Suppressor macrophage treated with lipopolysaccharide for 1 hour (primary cell): ENCODE measurements around the gene RBM12.
A peak's percentile ranks its signal among the peaks of the same experiment; 100 is the strongest.

Experiments used
- DNase-seq, 3 donors: peaks; one replicate each; pipeline ENCODE4 v3.0.0-alpha.2; 2020 to 2022

RBM12 gene

GRCh38 chr20:35618263-35619131 lies 46.2 kb downstream of the RBM12 start:
- DNase-seq: peak in 1 of 3 donors; percentile 9

GRCh38 chr20:35617397-35618262 lies 47.1 kb downstream of the RBM12 start:
- DNase-seq: peak in 2 of 3 donors; percentile 20 to 40

DNA sequence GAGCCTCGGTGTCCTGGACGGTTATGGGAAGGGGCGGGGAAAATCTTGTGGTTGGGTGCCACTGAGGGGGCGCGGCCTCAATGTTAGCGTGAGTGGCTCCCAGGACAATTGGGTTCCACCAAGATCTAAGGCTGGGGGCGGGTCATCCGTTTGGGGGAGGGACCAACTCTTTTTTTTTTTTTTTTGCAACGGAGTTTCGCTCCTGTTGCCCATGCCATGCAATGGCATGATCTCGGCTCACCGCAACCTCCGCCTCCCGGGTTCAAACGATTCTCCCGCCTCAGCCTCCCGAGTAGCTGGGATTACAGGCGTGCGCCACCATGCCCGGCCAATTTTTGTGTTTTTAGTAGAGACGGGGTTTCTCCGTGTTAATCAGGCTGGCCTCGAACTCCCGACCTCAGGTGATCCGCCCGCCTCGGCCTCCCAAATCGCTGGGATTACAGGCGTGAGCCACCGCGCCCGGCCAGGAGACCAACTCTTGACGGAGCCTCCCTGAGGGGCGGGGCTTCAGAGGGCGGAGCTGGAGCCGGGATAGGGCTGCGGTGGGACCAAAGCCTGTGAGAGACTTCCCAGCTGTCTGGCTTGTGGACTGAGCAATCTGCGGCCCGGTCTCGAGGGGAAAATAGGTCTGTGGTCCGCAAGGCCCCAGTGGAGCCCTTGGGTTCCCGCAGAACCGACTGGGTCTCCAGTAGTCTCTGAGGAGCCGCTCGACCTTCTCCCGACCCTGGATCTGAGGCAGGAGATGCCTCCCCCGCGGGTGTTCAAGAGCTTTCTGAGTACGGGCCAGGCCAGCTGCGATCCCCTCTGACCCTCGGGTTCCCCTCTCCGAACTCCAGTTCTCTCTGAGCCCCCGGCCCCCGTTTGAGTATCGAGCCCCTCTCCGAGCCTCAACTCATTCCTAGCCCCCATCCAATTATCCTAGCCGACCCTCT lies 48.0 kb downstream of the RBM12 start:
- DNase-seq: peak; percentile 83 to 100 (median 91)

GRCh38 chr20:35615667-35616464 lies 48.8 kb downstream of the RBM12 start, which contains the start of gene SPAG4:
TSS of gene SPAG4 (plus strand) at chr20:35615829. CDS start at chr20:35616004, 175 bp downstream.
- DNase-seq: peak; percentile 71 to 100 (median 99)

DNA sequence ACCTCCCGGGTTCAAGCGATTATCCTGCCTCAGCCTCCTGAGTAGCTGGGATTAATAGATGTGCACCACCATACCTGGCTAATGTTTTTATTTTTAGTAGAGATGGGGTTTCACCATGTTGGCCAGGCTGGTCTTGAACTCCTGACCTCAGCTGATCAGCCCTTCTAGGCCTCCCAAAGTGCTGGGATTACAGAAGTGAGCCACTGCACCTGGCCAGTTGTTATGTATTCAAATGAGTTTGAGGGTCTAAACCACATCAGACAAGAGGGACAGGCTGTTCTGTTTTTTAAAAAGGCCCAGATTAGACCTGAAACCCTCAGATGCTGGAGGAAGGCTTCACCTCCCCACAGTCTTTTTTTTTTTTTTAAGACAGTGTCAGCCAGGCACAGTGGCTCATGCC lies 53.2 kb downstream of the RBM12 start:
- DNase-seq: no peak

- DNase-seq: no peak
These were observed 53.8 kb downstream of the RBM12 start for GRCh38 chr20:35610833-35611427.

DNA sequence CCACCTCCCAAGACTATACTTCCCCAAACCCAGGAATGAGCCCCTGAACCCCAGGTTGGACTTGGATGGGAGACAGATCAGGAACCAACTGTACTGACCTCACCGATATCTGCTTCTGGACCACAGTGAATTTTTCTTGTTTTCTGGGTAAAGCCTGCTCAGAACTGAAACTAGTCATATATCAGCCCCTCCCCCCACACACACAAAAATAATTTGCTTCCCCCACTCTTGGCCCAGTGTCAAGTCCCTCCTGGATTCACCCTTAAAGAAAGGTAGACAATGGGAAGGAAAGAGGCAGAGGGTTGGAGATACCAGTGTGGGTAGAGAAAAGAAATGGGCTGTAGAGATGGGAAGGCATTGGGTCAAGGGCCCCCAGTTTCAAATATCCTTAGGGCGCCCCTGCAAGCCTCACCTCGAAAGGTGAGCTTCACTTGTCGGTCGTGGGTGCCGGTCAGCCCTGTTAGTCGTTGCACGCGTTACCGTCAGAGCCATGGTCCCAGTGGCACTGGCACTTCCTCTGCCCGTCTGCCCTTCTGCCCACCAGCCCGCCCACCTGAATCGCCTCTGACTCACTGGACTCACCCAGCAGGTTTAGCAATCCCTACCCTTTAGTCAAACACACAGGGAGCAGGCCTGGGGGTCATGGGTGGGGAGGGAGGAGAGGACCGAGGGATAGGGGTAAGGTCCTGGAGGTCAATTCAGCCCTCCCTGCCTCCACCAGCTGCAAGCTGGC lies 57.5 kb downstream of the RBM12 start:
- DNase-seq: peak; percentile 68 to 84 (median 81)

DNA sequence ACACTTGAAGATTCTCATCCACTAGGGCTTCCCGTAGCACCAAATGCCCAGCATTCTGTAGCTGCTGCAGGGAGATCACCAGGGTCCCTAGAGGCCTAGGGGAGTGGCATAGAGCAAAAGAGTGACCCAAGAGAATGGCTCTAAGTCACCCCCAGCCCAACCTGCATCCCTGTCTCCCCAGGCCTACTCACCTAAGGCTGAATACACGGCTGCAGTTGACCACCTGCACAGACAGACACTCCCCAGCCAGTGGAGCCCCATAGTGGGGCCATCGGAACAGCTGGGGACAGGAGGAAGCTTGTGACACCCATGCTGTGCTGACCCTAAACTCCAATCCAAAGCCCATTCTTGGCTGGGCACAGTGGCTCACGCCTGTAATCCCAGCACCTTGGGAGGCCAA lies 58.6 kb downstream of the RBM12 start:
- DNase-seq: no peak

GRCh38 chr20:35604449-35604747 lies 60.3 kb downstream of the RBM12 start:
- peak in 1 of 3 donors; percentile 50 for DNase-seq

- DNase-seq: no peak
These were observed 60.8 kb downstream of the RBM12 start for GRCh38 chr20:35603695-35604448.

- DNase-seq: no peak
These were observed 61.7 kb downstream of the RBM12 start for GRCh38 chr20:35602851-35603495.

- no peak for DNase-seq
These were observed 62.7 kb downstream of the RBM12 start for GRCh38 chr20:35601990-35602389.

GRCh38 chr20:35600993-35601973 lies 63.4 kb downstream of the RBM12 start:
- peak; percentile 79 to 89 (median 83) for DNase-seq

- no peak for DNase-seq
These were observed 64.3 kb downstream of the RBM12 start for GRCh38 chr20:35600176-35600992.

GRCh38 chr20:35599776-35600120 lies 65.0 kb downstream of the RBM12 start:
- DNase-seq: no peak
